ENCODE data around the gene EFCAB11.

DNA sequence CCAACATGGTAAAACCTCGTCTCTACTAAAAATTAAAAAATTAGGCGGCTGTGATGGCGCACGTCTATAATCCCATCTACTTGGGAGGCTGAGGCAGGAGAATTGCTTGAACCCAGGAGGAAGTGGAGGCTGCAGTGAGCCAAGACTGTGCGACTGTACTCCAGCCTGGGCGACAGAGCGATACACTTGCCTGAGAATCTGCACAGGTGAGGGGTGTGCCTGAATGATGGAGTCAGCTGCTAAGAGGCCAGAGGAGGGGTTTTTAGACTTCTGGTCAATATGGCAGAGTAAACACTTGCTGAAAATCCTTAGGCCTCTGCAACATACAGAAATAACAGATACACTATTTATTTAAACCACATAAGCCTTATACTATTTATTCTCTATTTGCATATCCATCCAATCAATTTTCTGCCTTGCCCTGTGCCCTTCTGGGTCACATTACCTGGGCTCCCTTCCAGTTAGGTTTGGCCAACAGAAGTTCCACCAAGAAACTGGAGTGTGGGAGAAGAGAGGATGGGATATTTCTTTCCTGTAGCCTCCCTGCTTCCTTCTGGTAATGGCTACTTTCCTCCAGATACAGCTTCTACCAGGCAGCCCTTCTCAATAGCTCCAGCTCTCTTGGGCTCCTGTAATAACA lies 117.6 kb downstream of the EFCAB11 start:
- TF ChIP-seq POLR2A (IDR thresholded peaks at IDR 0.05), result no peak
- TF ChIP-seq, protein P1, sequence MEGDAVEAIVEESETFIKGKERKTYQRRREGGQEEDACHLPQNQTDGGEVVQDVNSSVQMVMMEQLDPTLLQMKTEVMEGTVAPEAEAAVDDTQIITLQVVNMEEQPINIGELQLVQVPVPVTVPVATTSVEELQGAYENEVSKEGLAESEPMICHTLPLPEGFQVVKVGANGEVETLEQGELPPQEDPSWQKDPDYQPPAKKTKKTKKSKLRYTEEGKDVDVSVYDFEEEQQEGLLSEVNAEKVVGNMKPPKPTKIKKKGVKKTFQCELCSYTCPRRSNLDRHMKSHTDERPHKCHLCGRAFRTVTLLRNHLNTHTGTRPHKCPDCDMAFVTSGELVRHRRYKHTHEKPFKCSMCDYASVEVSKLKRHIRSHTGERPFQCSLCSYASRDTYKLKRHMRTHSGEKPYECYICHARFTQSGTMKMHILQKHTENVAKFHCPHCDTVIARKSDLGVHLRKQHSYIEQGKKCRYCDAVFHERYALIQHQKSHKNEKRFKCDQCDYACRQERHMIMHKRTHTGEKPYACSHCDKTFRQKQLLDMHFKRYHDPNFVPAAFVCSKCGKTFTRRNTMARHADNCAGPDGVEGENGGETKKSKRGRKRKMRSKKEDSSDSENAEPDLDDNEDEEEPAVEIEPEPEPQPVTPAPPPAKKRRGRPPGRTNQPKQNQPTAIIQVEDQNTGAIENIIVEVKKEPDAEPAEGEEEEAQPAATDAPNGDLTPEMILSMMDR (IDR thresholded peaks at IDR 0.05), result no peak
